Hepatocyte (in vitro differentiated cells): Measurements from ENCODE around the gene RGL3. TPM values are rescaled to one million over a fixed set of nuclear protein-coding genes. Genes with fewer than 3 reads are reported as not detected.

Source experiments
- DNase-seq: peaks from one replicate; pipeline ENCODE4 v3.0.0-alpha.2; 2016; ENCODE audit warnings: low spot score
- H2AFZ ChIP-seq: fragments of 200-600 bp; sonication (generic); 2 replicates; pipeline ENCODE4 v1.6.0; 2016; ENCODE audit warnings: antibody characterized with exemption, mild to moderate bottlenecking
- H3K27ac ChIP-seq: fragments of 200-600 bp; sonication (generic); 2 replicates; pipeline ENCODE4 v1.5.1; 2016; ENCODE audit warnings: mild to moderate bottlenecking
- H3K27me3 ChIP-seq: fragments of 200-600 bp; sonication (generic); 2 replicates; pipeline ENCODE4 v1.6.1; 2016
- H3K36me3 ChIP-seq: fragments of 200-600 bp; sonication (generic); replicated peaks from 2 replicates; pipeline ENCODE4 v1.5.1; 2016; ENCODE audit warnings: low read depth; ENCODE audit not compliant: insufficient read depth
- H3K4me1 ChIP-seq: fragments of 200-600 bp; sonication (generic); 2 replicates; pipeline ENCODE4 v1.5.1; 2016; ENCODE audit warnings: mild to moderate bottlenecking, moderate library complexity; ENCODE audit not compliant: insufficient read depth
- H3K4me2 ChIP-seq: fragments of 200-600 bp; sonication (generic); 2 replicates; pipeline ENCODE4 v1.6.0; 2016
- H3K4me3 ChIP-seq: fragments of 200-600 bp; sonication (generic); 2 replicates; pipeline ENCODE4 v1.5.1; 2016; ENCODE audit warnings: mild to moderate bottlenecking
- H3K79me2 ChIP-seq: fragments of 200-600 bp; sonication (generic); 2 replicates; pipeline ENCODE4 v1.6.0; 2017; ENCODE audit warnings: mild to moderate bottlenecking
- H3K9me2 ChIP-seq: fragments of 200-600 bp; sonication (generic); replicated peaks from 2 replicates; pipeline ENCODE4 v1.6.0; 2017; ENCODE audit warnings: mild to moderate bottlenecking; ENCODE audit not compliant: insufficient read depth
- H3K9me3 ChIP-seq: fragments of 200-600 bp; sonication (generic); 2 replicates; pipeline ENCODE4 v1.5.1; 2016; ENCODE audit warnings: low read depth, mild to moderate bottlenecking
- H4K20me1 ChIP-seq: fragments of 200-600 bp; sonication (generic); 2 replicates; pipeline ENCODE4 v1.6.0; 2016; ENCODE audit warnings: mild to moderate bottlenecking; ENCODE audit not compliant: insufficient read depth, poor library complexity, severe bottlenecking
- EZH2 ChIP-seq: fragments of 200-600 bp; sonication (generic); IDR thresholded peaks from 2 replicates; pipeline ENCODE4 v1.6.1; 2016; ENCODE audit warnings: antibody characterized with exemption, mild to moderate bottlenecking, borderline replicate concordance
- EZH2phosphoT487 ChIP-seq: fragments of 200-600 bp; sonication (generic); IDR thresholded peaks from one replicate; pipeline ENCODE4 v1.6.1; 2018; ENCODE audit warnings: antibody characterized with exemption, mild to moderate bottlenecking, low read depth, moderate library complexity; ENCODE audit not compliant: unreplicated experiment, severe bottlenecking
- WGBS: methylation state at CpG from one replicate; pipeline ENCODE4 v1.1.6; 2016; ENCODE audit warnings: low lambda C conversion rate; ENCODE audit errors: missing lambda C conversion rate; 5-methylcytosine and 5-hydroxymethylcytosine counted together
- polyA plus RNA-seq: library from polyadenylated mRNA; unstranded; fragments of >200 nt; fragmentation: Nextera tagmentation; extraction: Ambion mirVana; gene quantifications from 2 replicates; pipeline ENCODE4 v1.2.1, GENCODE V29; 2016
- total RNA-seq: library from RNA; depleted of rRNA; stranded (reverse); fragments of >200 nt; gene quantifications from 2 replicates; pipeline ENCODE4 v1.2.3, GENCODE V29; 2014
- TF ChIP-seq, protein P1 (sequence below): fragments of 200-600 bp; sonication (generic); IDR thresholded peaks from 2 replicates; pipeline ENCODE4 v1.5.1; 2016; ENCODE audit warnings: antibody characterized with exemption, mild to moderate bottlenecking; ENCODE audit not compliant: poor library complexity

Gene RGL3
- total and polyA plus RNA-seq, 2 experiments from 2014 or later: 20.6 to 55.6 TPM

DNA sequence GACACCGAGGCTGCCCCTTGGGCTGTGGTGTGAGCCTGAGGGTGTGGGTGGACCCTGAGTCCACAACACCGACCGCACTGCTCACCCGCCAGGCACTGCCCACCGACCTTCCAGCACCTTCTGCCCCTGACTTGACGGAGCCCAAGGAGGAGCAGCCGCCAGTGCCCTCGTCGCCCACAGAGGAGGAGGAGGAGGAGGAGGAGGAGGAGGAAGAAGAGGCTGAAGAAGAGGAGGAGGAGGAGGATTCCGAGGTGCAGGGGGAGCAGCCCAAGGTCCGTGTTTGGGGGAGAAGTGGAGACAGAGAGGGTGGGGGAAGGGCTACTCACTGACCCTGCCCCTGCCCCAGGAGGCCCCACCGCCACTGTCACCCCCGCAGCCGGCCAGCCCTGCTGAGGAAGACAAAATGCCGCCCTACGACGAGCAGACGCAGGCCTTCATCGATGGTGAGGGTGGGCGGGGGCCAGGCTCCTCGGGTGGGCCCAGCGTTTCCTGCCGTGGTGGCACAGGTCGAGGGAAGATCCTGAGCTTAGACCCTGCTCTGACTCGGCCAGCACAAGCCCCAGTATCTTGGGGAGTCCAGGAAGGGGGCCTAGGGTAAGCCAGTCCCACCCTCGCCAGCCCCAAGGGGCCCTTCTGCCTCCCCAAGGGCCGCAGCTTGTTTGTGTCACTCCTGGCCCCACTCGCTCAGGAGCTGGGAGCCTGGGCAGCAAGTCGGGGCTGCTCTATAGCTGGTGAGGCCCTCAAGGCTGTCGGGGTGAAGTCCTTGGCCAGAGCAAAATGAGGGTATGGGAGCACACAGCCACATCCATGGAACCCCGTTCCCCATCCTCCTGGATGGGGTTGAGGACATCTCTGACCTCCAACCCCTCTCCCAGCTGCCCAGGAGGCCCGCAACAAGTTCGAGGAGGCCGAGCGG lies 28.5 kb upstream of the RGL3 start:
- no peak for DNase-seq
- Histone ChIP-seq H3K9me2 (no peaks in the 10 kb centered on the region), H3K4me3 (no peak overlapping the region), H4K20me1 (no peaks in the 10 kb centered on the region), H2AFZ (no peak overlapping the region), H3K4me2 (no peak overlapping the region), H3K27me3 (no peaks in the 10 kb centered on the region), H3K9me3 (no peaks in the 10 kb centered on the region), H3K4me1 (peaks cover 2% of the 10 kb centered on the region), H3K79me2 (no peaks in the 10 kb centered on the region), H3K27ac (no peak overlapping the region), H3K36me3 (no peaks in the 10 kb centered on the region)
- 99% methylated on average over 19 of the region's 35 CpGs for WGBS
- TF ChIP-seq EZH2 (no peak), EZH2phosphoT487 (no peak)
- TF ChIP-seq, protein P1, sequence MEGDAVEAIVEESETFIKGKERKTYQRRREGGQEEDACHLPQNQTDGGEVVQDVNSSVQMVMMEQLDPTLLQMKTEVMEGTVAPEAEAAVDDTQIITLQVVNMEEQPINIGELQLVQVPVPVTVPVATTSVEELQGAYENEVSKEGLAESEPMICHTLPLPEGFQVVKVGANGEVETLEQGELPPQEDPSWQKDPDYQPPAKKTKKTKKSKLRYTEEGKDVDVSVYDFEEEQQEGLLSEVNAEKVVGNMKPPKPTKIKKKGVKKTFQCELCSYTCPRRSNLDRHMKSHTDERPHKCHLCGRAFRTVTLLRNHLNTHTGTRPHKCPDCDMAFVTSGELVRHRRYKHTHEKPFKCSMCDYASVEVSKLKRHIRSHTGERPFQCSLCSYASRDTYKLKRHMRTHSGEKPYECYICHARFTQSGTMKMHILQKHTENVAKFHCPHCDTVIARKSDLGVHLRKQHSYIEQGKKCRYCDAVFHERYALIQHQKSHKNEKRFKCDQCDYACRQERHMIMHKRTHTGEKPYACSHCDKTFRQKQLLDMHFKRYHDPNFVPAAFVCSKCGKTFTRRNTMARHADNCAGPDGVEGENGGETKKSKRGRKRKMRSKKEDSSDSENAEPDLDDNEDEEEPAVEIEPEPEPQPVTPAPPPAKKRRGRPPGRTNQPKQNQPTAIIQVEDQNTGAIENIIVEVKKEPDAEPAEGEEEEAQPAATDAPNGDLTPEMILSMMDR: no peak

DNA sequence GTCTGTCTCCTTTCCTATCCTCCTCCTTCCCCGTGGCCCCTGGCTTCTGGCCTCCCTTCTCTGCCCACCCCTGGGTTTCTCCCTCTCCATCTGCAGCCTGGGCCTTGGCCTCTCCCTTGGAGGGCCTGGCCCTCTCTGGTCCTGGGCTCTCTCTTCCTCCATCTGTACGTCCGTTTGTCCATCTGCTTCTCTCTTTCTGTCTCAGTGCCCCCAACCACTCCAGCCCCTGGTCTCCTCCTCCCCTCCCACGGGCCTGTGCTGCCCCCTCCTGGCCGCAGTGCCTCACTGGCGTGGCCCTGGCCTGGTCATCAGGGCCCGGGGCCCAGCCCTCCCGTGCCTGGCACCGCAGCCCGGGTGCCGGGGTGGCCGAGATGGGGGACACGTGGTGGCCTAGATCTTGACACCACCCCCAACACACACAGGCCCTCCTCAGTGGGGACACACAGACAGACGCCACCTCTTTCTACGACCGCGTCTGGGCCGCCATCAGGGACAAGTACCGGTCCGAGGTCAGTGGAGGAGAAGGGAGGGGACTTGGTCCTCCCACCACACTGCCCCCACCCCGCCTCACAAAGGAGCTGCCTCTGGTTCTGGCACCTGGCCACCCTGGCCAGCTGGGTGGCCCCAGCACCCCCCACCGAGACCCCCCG lies 27.7 kb upstream of the RGL3 start:
- Histone ChIP-seq H3K4me2 (no peak overlapping the region), H3K4me3 (no peak overlapping the region), H3K79me2 (no peaks in the 10 kb centered on the region), H3K36me3 (no peaks in the 10 kb centered on the region), H3K27ac (no peak overlapping the region), H2AFZ (no peak overlapping the region), H3K4me1 (peaks cover under 1% of the 10 kb centered on the region), H3K9me2 (no peaks in the 10 kb centered on the region), H3K9me3 (no peaks in the 10 kb centered on the region), H4K20me1 (no peaks in the 10 kb centered on the region), H3K27me3 (no peaks in the 10 kb centered on the region)
- WGBS: 77% methylated on average over 19 of the region's 23 CpGs
- peak; percentile 58 for DNase-seq
- TF ChIP-seq, protein P1: peak; percentile 70
- TF ChIP-seq EZH2phosphoT487: no peak

DNA sequence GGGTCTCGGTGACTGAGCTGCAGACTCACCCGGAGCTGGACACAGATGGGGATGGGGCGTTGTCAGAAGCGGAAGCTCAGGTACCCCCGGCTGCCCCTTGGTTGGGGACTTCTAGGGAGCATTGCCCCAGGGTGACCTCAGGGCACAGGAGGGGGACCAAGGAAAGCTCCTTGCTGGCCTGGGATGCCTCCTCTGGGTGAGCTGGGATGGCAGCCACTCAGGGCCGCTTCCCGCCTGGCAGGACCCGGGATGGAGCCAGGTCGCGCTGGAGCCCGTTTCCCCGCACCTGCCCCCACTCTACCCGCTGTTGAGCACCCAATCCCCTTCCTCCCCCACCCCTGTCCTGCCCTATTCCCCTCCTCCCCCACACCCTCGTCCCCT lies 27.1 kb upstream of the RGL3 start:
- WGBS: 100% methylated on average over 3 of the region's 14 CpGs
- no peaks in the 10 kb centered on the region for H3K79me2 ChIP-seq
- no peaks in the 10 kb centered on the region for H3K9me2 ChIP-seq
- H3K4me3 ChIP-seq: no peak overlapping the region
- H3K9me3 ChIP-seq: no peaks in the 10 kb centered on the region
- H3K4me2 ChIP-seq: no peak overlapping the region
- no peaks in the 10 kb centered on the region for H3K36me3 ChIP-seq
- no peaks in the 10 kb centered on the region for H3K27me3 ChIP-seq
- DNase-seq: no peak
- H2AFZ ChIP-seq: no peak overlapping the region
- H3K4me1 ChIP-seq: no peaks in the 10 kb centered on the region
- TF ChIP-seq EZH2 (no peak), EZH2phosphoT487 (no peak)
- TF ChIP-seq, protein P1: no peak
- H4K20me1 ChIP-seq: no peaks in the 10 kb centered on the region
- H3K27ac ChIP-seq: no peak overlapping the region
